WTC11 (cell line): ENCODE results near the gene PLEKHG5. TPM values are rescaled to one million over a fixed set of nuclear protein-coding genes. Genes with fewer than 3 reads are reported as not detected.

Source experiments
- ATAC-seq: fragments of 200-7000 bp; cut with Tn5 transposase; 2 replicates; pipeline ENCODE4 v1.10.0; 2021; ENCODE audit warnings: mild to moderate bottlenecking, moderate library complexity
- CTCF ChIA-PET: fragments of 300-600 bp; sonication (Branson Sonifier 250); formaldehyde crosslinking; loops from one replicate; lab custom pipeline; 2021; ENCODE audit warnings: antibody characterized with exemption; lab: Charles Lee
- POLR2A ChIA-PET: fragments of 350-600 bp; sonication (Branson Sonifier 250); formaldehyde crosslinking; loops from one replicate; lab custom pipeline; 2021; ENCODE audit warnings: antibody characterized with exemption; lab: Charles Lee
- DNase-seq: peaks from one replicate; pipeline ENCODE4 v3.0.0; 2021; ENCODE audit warnings: low spot score
- H3K27ac Mint-ChIP-seq: 2 replicates; pipeline ENCODE4 v1.8.0; 2021; ENCODE audit warnings: mixed read lengths
- H3K27me3 Mint-ChIP-seq: 2 replicates; pipeline ENCODE4 v1.8.0; 2021; ENCODE audit warnings: low read depth, mild to moderate bottlenecking, moderate library complexity, mixed read lengths
- H3K36me3 Mint-ChIP-seq: 2 replicates; pipeline ENCODE4 v1.8.0; 2021; ENCODE audit warnings: mixed read lengths
- H3K4me1 Mint-ChIP-seq: 2 replicates; pipeline ENCODE4 v1.8.0; 2022; ENCODE audit warnings: mixed read lengths
- H3K4me3 Mint-ChIP-seq: 2 replicates; pipeline ENCODE4 v1.8.0; 2021; ENCODE audit warnings: mild to moderate bottlenecking, moderate library complexity, mixed read lengths
- H3K9me3 Mint-ChIP-seq: 2 replicates; pipeline ENCODE4 v1.8.0; 2021; ENCODE audit warnings: mixed read lengths
- AFF4 ChIP-seq: sonication (generic); formaldehyde crosslinking; IDR thresholded peaks from 2 replicates; pipeline ENCODE4 v1.8.1; 2023; ENCODE audit warnings: mild to moderate bottlenecking, missing genetic modification reagents, borderline replicate concordance
- ATF3 ChIP-seq: sonication (generic); formaldehyde crosslinking; conservative IDR thresholded peaks from 2 replicates; pipeline ENCODE4 v1.8.1; 2022; ENCODE audit warnings: mild to moderate bottlenecking, missing genetic modification reagents
- E2F5 ChIP-seq: sonication (generic); formaldehyde crosslinking; IDR thresholded peaks from 2 replicates; pipeline ENCODE4 v1.8.1; 2022; ENCODE audit warnings: mild to moderate bottlenecking, moderate library complexity, missing genetic modification reagents
- EMX1 ChIP-seq: fragments of 250-450 bp; sonication (Bioruptor Pico); IDR thresholded peaks from 2 replicates; pipeline ENCODE4 v1.8.0; 2021; ENCODE audit warnings: mild to moderate bottlenecking
- ETV6 ChIP-seq: sonication (generic); formaldehyde crosslinking; IDR thresholded peaks from 2 replicates; pipeline ENCODE4 v1.8.1; 2022; ENCODE audit warnings: mild to moderate bottlenecking, missing genetic modification reagents
- FOXJ3 ChIP-seq: sonication (generic); formaldehyde crosslinking; IDR thresholded peaks from 2 replicates; pipeline ENCODE4 v1.9.0; 2021; ENCODE audit warnings: missing genetic modification reagents, mild to moderate bottlenecking, borderline replicate concordance
- FOXK1 ChIP-seq: sonication (generic); formaldehyde crosslinking; IDR thresholded peaks from 2 replicates; pipeline ENCODE4 v1.8.0; 2022; ENCODE audit warnings: mild to moderate bottlenecking, moderate library complexity, missing genetic modification reagents
- FOXP1 ChIP-seq: sonication (generic); formaldehyde crosslinking; IDR thresholded peaks from 2 replicates; pipeline ENCODE4 v1.8.0; 2022; ENCODE audit warnings: missing genetic modification reagents, mild to moderate bottlenecking, moderate library complexity, borderline replicate concordance
- HMGXB4 ChIP-seq: sonication (generic); formaldehyde crosslinking; IDR thresholded peaks from 2 replicates; pipeline ENCODE4 v1.8.1; 2023; ENCODE audit warnings: mild to moderate bottlenecking, moderate library complexity, missing genetic modification reagents
- IRF2 ChIP-seq: sonication (generic); formaldehyde crosslinking; IDR thresholded peaks from 2 replicates; pipeline ENCODE4 v1.8.0; 2022; ENCODE audit warnings: low read depth, missing genetic modification reagents, borderline replicate concordance
- MXD4 ChIP-seq: fragments of 250-450 bp; sonication (Bioruptor Pico); IDR thresholded peaks from 2 replicates; pipeline ENCODE4 v1.8.0; 2021; ENCODE audit warnings: mild to moderate bottlenecking, moderate library complexity, borderline replicate concordance
- NR2C2 ChIP-seq: sonication (generic); formaldehyde crosslinking; IDR thresholded peaks from 2 replicates; pipeline ENCODE4 v1.8.0; 2022; ENCODE audit warnings: mild to moderate bottlenecking, missing genetic modification reagents
- NR3C1 ChIP-seq: sonication (generic); formaldehyde crosslinking; conservative IDR thresholded peaks from 2 replicates; pipeline ENCODE4 v1.8.1; 2023; ENCODE audit warnings: low read depth, mild to moderate bottlenecking, missing genetic modification reagents
- PREB ChIP-seq: sonication (generic); formaldehyde crosslinking; IDR thresholded peaks from 2 replicates; pipeline ENCODE4 v1.8.1; 2022; ENCODE audit warnings: mild to moderate bottlenecking, missing genetic modification reagents, moderate library complexity, borderline replicate concordance
- RELA ChIP-seq: sonication (generic); formaldehyde crosslinking; IDR thresholded peaks from 2 replicates; pipeline ENCODE4 v1.8.1; 2022; ENCODE audit warnings: missing genetic modification reagents, mild to moderate bottlenecking, borderline replicate concordance
- SMAD4 ChIP-seq: sonication (generic); formaldehyde crosslinking; IDR thresholded peaks from 2 replicates; pipeline ENCODE4 v1.8.0; 2022; ENCODE audit warnings: mild to moderate bottlenecking, missing genetic modification reagents
- SOX15 ChIP-seq: fragments of 250-450 bp; sonication (Bioruptor Pico); IDR thresholded peaks from 2 replicates; pipeline ENCODE4 v1.9.0; 2021; ENCODE audit warnings: mild to moderate bottlenecking
- STAT6 ChIP-seq: sonication (generic); formaldehyde crosslinking; conservative IDR thresholded peaks from 2 replicates; pipeline ENCODE4 v1.8.1; 2023; ENCODE audit warnings: mild to moderate bottlenecking, low read depth, missing genetic modification reagents, moderate library complexity
- TCF7 ChIP-seq: sonication (generic); formaldehyde crosslinking; IDR thresholded peaks from 2 replicates; pipeline ENCODE4 v1.8.0; 2022; ENCODE audit warnings: mild to moderate bottlenecking, low read depth, missing genetic modification reagents, moderate library complexity
- TEAD1 ChIP-seq: sonication (generic); formaldehyde crosslinking; IDR thresholded peaks from 2 replicates; pipeline ENCODE4 v1.8.0; 2022; ENCODE audit warnings: mild to moderate bottlenecking, missing genetic modification reagents
- TP53 ChIP-seq: sonication (generic); formaldehyde crosslinking; IDR thresholded peaks from 2 replicates; pipeline ENCODE4 v1.8.1; 2023; ENCODE audit warnings: mild to moderate bottlenecking, missing genetic modification reagents
- ZNF121 ChIP-seq: sonication (generic); formaldehyde crosslinking; IDR thresholded peaks from 2 replicates; pipeline ENCODE4 v1.8.0; 2023; ENCODE audit warnings: missing genetic modification reagents
- ZNF425 ChIP-seq: fragments of 250-450 bp; sonication (Bioruptor Pico); conservative IDR thresholded peaks from 2 replicates; pipeline ENCODE4 v1.9.0; 2021; ENCODE audit warnings: mild to moderate bottlenecking
- total RNA-seq: library from RNA; stranded (reverse); gene quantifications from 3 replicates; pipeline ENCODE4 v1.2.3, GENCODE V29; 2021

Gene PLEKHG5
- total RNA-seq, 1 experiment from 2014 or later = 27.5 TPM

GRCh38 chr1:6531996-6532395 lies 40.5 kb upstream of the PLEKHG5 start:
- Mint-ChIP-seq H3K4me1 (no peaks in the 10 kb centered on the region), H3K27ac (no peak overlapping the region), H3K36me3 (peaks cover 60% of the 10 kb centered on the region), H3K9me3 (no peaks in the 10 kb centered on the region), H3K27me3 (no peaks in the 10 kb centered on the region), H3K4me3 (no peak overlapping the region)
- ATAC-seq (no peak), DNase-seq (no peak)
- CTCF ChIA-PET = no interaction called here
- no peak for TF ChIP-seq TP53 (CRISPR knock-in tag)
- TF ChIP-seq ZNF121 (CRISPR knock-in tag) = no peak
- TF ChIP-seq SOX15 (CRISPR knock-in tag) = no peak
- TF ChIP-seq IRF2 (CRISPR knock-in tag) = no peak
- TF ChIP-seq HMGXB4 = no peak
- no peak for TF ChIP-seq NR3C1
- TF ChIP-seq EMX1 (CRISPR knock-in tag) = no peak
- TF ChIP-seq TEAD1 (CRISPR knock-in tag) = no peak
- no peak for TF ChIP-seq ATF3 (CRISPR knock-in tag)
- TF ChIP-seq PREB (CRISPR knock-in tag) = no peak
- TF ChIP-seq FOXP1 (CRISPR knock-in tag) = no peak
- TF ChIP-seq MXD4 (CRISPR knock-in tag) = no peak
- no peak for TF ChIP-seq NR2C2 (CRISPR knock-in tag)
- no peak for TF ChIP-seq STAT6 (CRISPR knock-in tag)
- TF ChIP-seq SMAD4 = no peak
- no peak for TF ChIP-seq RELA (CRISPR knock-in tag)
- TF ChIP-seq E2F5 = no peak
- TF ChIP-seq FOXJ3 (CRISPR knock-in tag) = no peak
- TF ChIP-seq FOXK1 (CRISPR knock-in tag) = no peak
- POLR2A ChIA-PET = no interaction called here

- Mint-ChIP-seq H3K27me3 (no peaks in the 10 kb centered on the region), H3K27ac (no peak overlapping the region), H3K4me3 (no peak overlapping the region), H3K36me3 (peaks cover 73% of the 10 kb centered on the region), H3K9me3 (no peaks in the 10 kb centered on the region), H3K4me1 (no peaks in the 10 kb centered on the region)
- DNase-seq = no peak
- CTCF ChIA-PET = no interaction called here
- no peak for ATAC-seq
- POLR2A ChIA-PET = no interaction called here
- no peak for TF ChIP-seq NR2C2 (CRISPR knock-in tag)
- no peak for TF ChIP-seq TCF7 (CRISPR knock-in tag)
- no peak for TF ChIP-seq TEAD1 (CRISPR knock-in tag)
- no peak for TF ChIP-seq ZNF121 (CRISPR knock-in tag)
- TF ChIP-seq ZNF425 (CRISPR knock-in tag) = no peak
- TF ChIP-seq AFF4 = no peak
- no peak for TF ChIP-seq ETV6 (CRISPR knock-in tag)
- TF ChIP-seq MXD4 (CRISPR knock-in tag) = no peak
Observed at GRCh38 chr1:6530504-6531160, 39.2 kb upstream of the PLEKHG5 start.
